Caco-2 (cell line): ENCODE data around the gene RB1. TPM values are rescaled to one million over a fixed set of nuclear protein-coding genes. Genes with fewer than 3 reads are reported as not detected.

Experiments used
- BruUV-seq: library from RNA; stranded (reverse); fragments of 400-500 nt; replicated peaks from 2 replicates; lab custom pipeline; 2021; lab: Mats Ljungman, UMichigan
- CTCF ChIA-PET: fragments of 300-600 bp; sonication (Branson Sonifier 250); formaldehyde crosslinking; loops from one replicate; lab custom pipeline; 2022; ENCODE audit warnings: antibody characterized with exemption; lab: Charles Lee
- POLR2A ChIA-PET: fragments of 300-600 bp; sonication (Branson Sonifier 250); formaldehyde crosslinking; loops from one replicate; lab custom pipeline; 2022; ENCODE audit warnings: antibody characterized with exemption; lab: Charles Lee
- DNase-seq, 2 experiments: peaks; one replicate each; pipeline versions ENCODE4 v3.0.0 to v3.0.0-alpha.2; 2020 to 2022
- H3K27me3 ChIP-seq: replicated peaks from 2 replicates; pipeline ENCODE4 v1.6.0; 2011; ENCODE audit warnings: low read length; ENCODE audit not compliant: control insufficient read depth, insufficient read depth
- H3K36me3 ChIP-seq: 2 replicates; pipeline ENCODE4 v1.5.1; 2011; ENCODE audit warnings: low read length; ENCODE audit not compliant: control insufficient read depth, insufficient read depth
- H3K4me1 ChIP-seq: fragments of 250-450 bp; sonication (Bioruptor Pico); 2 replicates; pipeline ENCODE4 v1.5.1; 2020; ENCODE audit warnings: mild to moderate bottlenecking
- H3K4me3 ChIP-seq: 2 replicates; pipeline ENCODE4 v1.5.1; 2011; ENCODE audit warnings: low read depth, mild to moderate bottlenecking, control low read depth, low read length
- H3K9me3 ChIP-seq: fragments of 250-450 bp; sonication (Bioruptor Pico); 2 replicates; pipeline ENCODE4 v1.5.1; 2020; ENCODE audit warnings: mild to moderate bottlenecking, moderate library complexity
- H3K27ac Mint-ChIP-seq: one replicate; pipeline ENCODE4 v1.8.0; 2022; ENCODE audit warnings: mixed read lengths; ENCODE audit not compliant: unreplicated experiment
- H3K27me3 Mint-ChIP-seq: one replicate; pipeline ENCODE4 v1.8.0; 2022; ENCODE audit warnings: mixed read lengths; ENCODE audit not compliant: insufficient read depth, unreplicated experiment
- H3K36me3 Mint-ChIP-seq: one replicate; pipeline ENCODE4 v1.8.0; 2022; ENCODE audit warnings: mild to moderate bottlenecking, mixed read lengths; ENCODE audit not compliant: insufficient read depth, unreplicated experiment
- H3K4me1 Mint-ChIP-seq: one replicate; pipeline ENCODE4 v1.8.0; 2022; ENCODE audit warnings: low read depth, mixed read lengths; ENCODE audit not compliant: unreplicated experiment
- H3K4me3 Mint-ChIP-seq: one replicate; pipeline ENCODE4 v1.8.0; 2022; ENCODE audit warnings: mild to moderate bottlenecking, moderate library complexity, mixed read lengths; ENCODE audit not compliant: unreplicated experiment
- H3K9me3 Mint-ChIP-seq: one replicate; pipeline ENCODE4 v1.8.0; 2022; ENCODE audit warnings: mixed read lengths; ENCODE audit not compliant: unreplicated experiment
- intact Hi-C: fragments of 100-400 bp; cut with micrococcal nuclease; formaldehyde crosslinking; loops from one replicate; pipeline ENCODE4 v1.10.0; 2022; ENCODE audit not compliant: unreplicated experiment
- total RNA-seq: library from RNA; stranded (reverse); gene quantifications from 2 replicates; pipeline ENCODE4 v1.2.3, GENCODE V29; 2022
- TF ChIP-seq, protein P1 (sequence below), 2 experiments: fragments of 200-600 bp in 1 of 2; IDR thresholded peaks; 1 replicate in 1 of 2; 2 replicates in 1 of 2; pipeline versions ENCODE4 v1.5.1 to v1.8.0; 2011 to 2022; ENCODE audit warnings: antibody characterized with exemption in 1 of 2, control low read depth in 1 of 2, inconsistent platforms in 1 of 2, low read depth in 1 of 2, low read length in 1 of 2, mild to moderate bottlenecking in 1 of 2, moderate library complexity in 1 of 2; ENCODE audit not compliant: insufficient read depth in 1 of 2, severe bottlenecking in 1 of 2, unreplicated experiment in 1 of 2

Gene RB1
- total RNA-seq, 1 experiment from 2014 or later: 24.1 TPM

DNA sequence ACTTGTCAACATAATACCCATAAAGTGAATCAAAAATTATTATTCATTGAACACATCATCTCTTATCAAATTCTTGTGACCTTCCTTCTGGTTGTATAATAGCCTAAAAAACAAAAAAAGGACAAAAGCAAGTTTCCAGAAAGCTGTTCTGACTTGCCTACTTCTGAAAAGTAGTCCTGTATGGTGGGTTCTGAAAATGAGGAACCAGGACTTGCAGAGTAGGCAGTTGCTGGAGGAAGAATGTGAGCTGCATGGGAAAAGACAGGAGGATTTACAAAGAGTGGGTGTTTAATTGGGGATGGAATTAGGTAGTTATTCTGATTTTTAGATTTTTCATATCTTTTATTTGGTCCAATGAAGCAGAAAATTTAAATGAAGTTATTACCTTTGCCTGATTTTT lies 172.7 kb downstream of the RB1 start:
- no peak overlapping the region for H3K4me3 ChIP-seq
- no peaks in the 10 kb centered on the region for H3K9me3 ChIP-seq
- intact Hi-C loops: no loop called here
- Mint-ChIP-seq H3K9me3 (no peaks in the 10 kb centered on the region), H3K36me3 (no peaks in the 10 kb centered on the region), H3K4me1 (no peaks in the 10 kb centered on the region), H3K27ac (no peak overlapping the region), H3K27me3 (no peaks in the 10 kb centered on the region), H3K4me3 (no peak overlapping the region)
- POLR2A ChIA-PET: no interaction called here
- no peaks in the 10 kb centered on the region for H3K36me3 ChIP-seq
- DNase-seq: no peak
- H3K4me1 ChIP-seq: no peaks in the 10 kb centered on the region
- TF ChIP-seq, protein P1, sequence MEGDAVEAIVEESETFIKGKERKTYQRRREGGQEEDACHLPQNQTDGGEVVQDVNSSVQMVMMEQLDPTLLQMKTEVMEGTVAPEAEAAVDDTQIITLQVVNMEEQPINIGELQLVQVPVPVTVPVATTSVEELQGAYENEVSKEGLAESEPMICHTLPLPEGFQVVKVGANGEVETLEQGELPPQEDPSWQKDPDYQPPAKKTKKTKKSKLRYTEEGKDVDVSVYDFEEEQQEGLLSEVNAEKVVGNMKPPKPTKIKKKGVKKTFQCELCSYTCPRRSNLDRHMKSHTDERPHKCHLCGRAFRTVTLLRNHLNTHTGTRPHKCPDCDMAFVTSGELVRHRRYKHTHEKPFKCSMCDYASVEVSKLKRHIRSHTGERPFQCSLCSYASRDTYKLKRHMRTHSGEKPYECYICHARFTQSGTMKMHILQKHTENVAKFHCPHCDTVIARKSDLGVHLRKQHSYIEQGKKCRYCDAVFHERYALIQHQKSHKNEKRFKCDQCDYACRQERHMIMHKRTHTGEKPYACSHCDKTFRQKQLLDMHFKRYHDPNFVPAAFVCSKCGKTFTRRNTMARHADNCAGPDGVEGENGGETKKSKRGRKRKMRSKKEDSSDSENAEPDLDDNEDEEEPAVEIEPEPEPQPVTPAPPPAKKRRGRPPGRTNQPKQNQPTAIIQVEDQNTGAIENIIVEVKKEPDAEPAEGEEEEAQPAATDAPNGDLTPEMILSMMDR (IDR thresholded peaks at IDR 0.05; ENCODE audit: insufficient read depth in 1 of 2, low read depth in 1 of 2, low read length in 1 of 2, severe bottlenecking in 1 of 2, unreplicated experiment in 1 of 2): no peak
- no TSS peak for BruUV-seq
- CTCF ChIA-PET: no interaction called here
- no peaks in the 10 kb centered on the region for H3K27me3 ChIP-seq

DNA sequence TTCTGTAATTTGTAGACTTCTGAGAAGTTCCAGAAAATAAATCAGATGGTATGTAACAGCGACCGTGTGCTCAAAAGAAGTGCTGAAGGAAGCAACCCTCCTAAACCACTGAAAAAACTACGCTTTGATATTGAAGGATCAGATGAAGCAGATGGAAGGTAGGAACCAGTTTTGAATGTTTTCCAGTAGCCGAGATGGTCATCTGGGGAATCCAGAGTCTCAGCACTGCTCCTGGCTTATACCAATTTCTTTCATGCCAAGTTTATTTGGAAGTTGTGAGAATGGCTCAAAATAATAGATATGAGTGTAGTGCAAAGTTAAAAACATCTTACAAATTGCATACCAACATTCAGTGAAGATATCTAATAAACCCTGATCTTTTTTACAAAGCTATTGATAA lies 173.1 kb downstream of the RB1 start:
- H3K27ac Mint-ChIP-seq: no peak overlapping the region
- H3K27me3 ChIP-seq: no peaks in the 10 kb centered on the region
- H3K4me3 ChIP-seq: no peak overlapping the region
- ChIA-PET POLR2A (no interaction called here), CTCF (no interaction called here)
- no peaks in the 10 kb centered on the region for H3K27me3 Mint-ChIP-seq
- H3K4me1 Mint-ChIP-seq: no peaks in the 10 kb centered on the region
- TF ChIP-seq, protein P1 (IDR thresholded peaks at IDR 0.05; ENCODE audit: insufficient read depth in 1 of 2, low read depth in 1 of 2, low read length in 1 of 2, severe bottlenecking in 1 of 2, unreplicated experiment in 1 of 2): no peak
- BruUV-seq: no TSS peak
- no peaks in the 10 kb centered on the region for H3K4me1 ChIP-seq
- no peaks in the 10 kb centered on the region for H3K36me3 Mint-ChIP-seq
- intact Hi-C loops: no loop called here
- no peak for DNase-seq
- no peaks in the 10 kb centered on the region for H3K36me3 ChIP-seq
- H3K4me3 Mint-ChIP-seq: no peak overlapping the region
- no peaks in the 10 kb centered on the region for H3K9me3 Mint-ChIP-seq
- H3K9me3 ChIP-seq: no peaks in the 10 kb centered on the region

DNA sequence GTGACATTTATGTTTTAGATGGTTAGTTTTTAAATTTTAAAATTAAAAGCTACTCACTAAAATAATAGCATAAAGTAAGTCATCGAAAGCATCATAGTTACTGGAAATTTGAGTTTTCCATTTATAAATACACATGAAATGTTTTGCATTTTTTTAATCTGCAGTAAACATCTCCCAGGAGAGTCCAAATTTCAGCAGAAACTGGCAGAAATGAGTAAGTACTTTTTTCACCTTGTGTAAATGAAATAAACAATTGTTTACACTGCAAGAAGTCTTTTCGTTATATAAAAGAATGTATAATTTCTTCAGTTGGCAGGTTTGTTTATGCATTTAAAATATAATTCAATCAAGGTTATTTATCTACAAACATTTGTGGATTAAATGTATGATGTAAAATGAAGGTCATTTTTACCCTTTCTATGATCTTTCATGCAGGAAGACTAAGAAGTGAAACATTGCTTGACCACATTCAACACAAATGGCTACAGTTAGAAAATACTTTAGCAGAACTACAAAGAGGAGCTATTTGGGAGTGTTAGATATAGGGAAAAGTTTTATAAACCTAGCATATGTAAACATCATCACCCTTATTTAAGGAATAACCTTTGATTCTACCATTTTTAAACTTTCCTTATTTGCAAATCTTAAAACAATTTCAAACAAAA lies 173.8 kb downstream of the RB1 start:
- H3K9me3 Mint-ChIP-seq: no peaks in the 10 kb centered on the region
- no peaks in the 10 kb centered on the region for H3K27me3 Mint-ChIP-seq
- TF ChIP-seq, protein P1 (IDR thresholded peaks at IDR 0.05; ENCODE audit: insufficient read depth in 1 of 2, low read depth in 1 of 2, low read length in 1 of 2, severe bottlenecking in 1 of 2, unreplicated experiment in 1 of 2): no peak
- H3K4me1 Mint-ChIP-seq: no peaks in the 10 kb centered on the region
- H3K36me3 Mint-ChIP-seq: no peaks in the 10 kb centered on the region
- H3K36me3 ChIP-seq: no peaks in the 10 kb centered on the region
- ChIA-PET CTCF (no interaction called here), POLR2A (no interaction called here)
- no peaks in the 10 kb centered on the region for H3K9me3 ChIP-seq
- H3K27me3 ChIP-seq: no peaks in the 10 kb centered on the region
- no peak overlapping the region for H3K27ac Mint-ChIP-seq
- H3K4me3 Mint-ChIP-seq: no peak overlapping the region
- intact Hi-C loops: no loop called here
- no peak overlapping the region for H3K4me3 ChIP-seq
- H3K4me1 ChIP-seq: no peaks in the 10 kb centered on the region
- no TSS peak for BruUV-seq
- no peak for DNase-seq
